Chondrocyte (in vitro differentiated cells): Measurements from ENCODE around the gene ZNF408. TPM values are rescaled to one million over a fixed set of nuclear protein-coding genes. Genes with fewer than 3 reads are reported as not detected.

Source experiments
- DNase-seq: peaks from one replicate; pipeline ENCODE4 v3.0.0; 2021; ENCODE audit warnings: mixed read lengths, low spot score
- H3K27ac Mint-ChIP-seq: one replicate; pipeline ENCODE4 v1.8.0; 2021; ENCODE audit warnings: mild to moderate bottlenecking, moderate library complexity, mixed read lengths; ENCODE audit not compliant: unreplicated experiment
- H3K27me3 Mint-ChIP-seq: 2 replicates; pipeline ENCODE4 v1.8.0; 2021; ENCODE audit warnings: low read depth, mixed read lengths
- H3K36me3 Mint-ChIP-seq: 2 replicates; pipeline ENCODE4 v1.8.0; 2021; ENCODE audit warnings: low read depth, mixed read lengths
- H3K4me1 Mint-ChIP-seq: 2 replicates; pipeline ENCODE4 v1.8.0; 2021; ENCODE audit warnings: low read depth, mild to moderate bottlenecking, mixed read lengths
- H3K4me3 Mint-ChIP-seq: one replicate; pipeline ENCODE4 v1.8.0; 2021; ENCODE audit warnings: mild to moderate bottlenecking, moderate library complexity, mixed read lengths; ENCODE audit not compliant: unreplicated experiment
- H3K9me3 Mint-ChIP-seq: 2 replicates; pipeline ENCODE4 v1.8.0; 2021; ENCODE audit warnings: low read depth, mixed read lengths
- CTCF ChIP-seq: fragments of 200-600 bp; sonication (generic); IDR thresholded peaks from 2 replicates; pipeline ENCODE4 v1.5.0; 2021; ENCODE audit warnings: antibody characterized with exemption, mild to moderate bottlenecking, moderate library complexity
- total RNA-seq: library from RNA; stranded (reverse); gene quantifications from 3 replicates; pipeline ENCODE4 v1.2.1, GENCODE V29; 2021

ZNF408 gene
- total RNA-seq, 1 donor from 2014 or later: 15.5 TPM

- Mint-ChIP-seq H3K27ac (peak overlapping the region; percentile 77), H3K36me3 (peaks cover 3% of the 10 kb centered on the region), H3K4me3 (no peak overlapping the region), H3K9me3 (no peaks in the 10 kb centered on the region), H3K27me3 (no peaks in the 10 kb centered on the region), H3K4me1 (peaks cover 14% of the 10 kb centered on the region)
- DNase-seq: peak; percentile 19
- TF ChIP-seq CTCF: no peak
Observed at GRCh38 chr11:46736146-46736545, 35.3 kb downstream of the ZNF408 start.

GRCh38 chr11:46736615-46737014 is 35.8 kb downstream of the ZNF408 start:
- H3K27ac Mint-ChIP-seq: peak overlapping the region; percentile 77
- no peak overlapping the region for H3K4me3 Mint-ChIP-seq
- peaks cover 17% of the 10 kb centered on the region for H3K4me1 Mint-ChIP-seq
- H3K36me3 Mint-ChIP-seq: peaks cover 5% of the 10 kb centered on the region
- DNase-seq: no peak
- no peaks in the 10 kb centered on the region for H3K9me3 Mint-ChIP-seq
- H3K27me3 Mint-ChIP-seq: no peaks in the 10 kb centered on the region
- no peak for TF ChIP-seq CTCF

GRCh38 chr11:46737699-46738098 is 36.9 kb downstream of the ZNF408 start:
- Mint-ChIP-seq H3K9me3 (no peaks in the 10 kb centered on the region), H3K27me3 (no peaks in the 10 kb centered on the region), H3K4me3 (no peak overlapping the region), H3K4me1 (peaks cover 28% of the 10 kb centered on the region), H3K36me3 (peaks cover 14% of the 10 kb centered on the region), H3K27ac (peak overlapping the region; percentile 27)
- DNase-seq: peak; percentile 18
- no peak for TF ChIP-seq CTCF

GRCh38 chr11:46738887-46739286 is 38.1 kb downstream of the ZNF408 start:
- H3K4me3 Mint-ChIP-seq: no peak overlapping the region
- no peak overlapping the region for H3K27ac Mint-ChIP-seq
- no peaks in the 10 kb centered on the region for H3K9me3 Mint-ChIP-seq
- no peaks in the 10 kb centered on the region for H3K27me3 Mint-ChIP-seq
- no peak for TF ChIP-seq CTCF
- H3K36me3 Mint-ChIP-seq: peaks cover 22% of the 10 kb centered on the region
- peak; percentile 33 for DNase-seq
- H3K4me1 Mint-ChIP-seq: peaks cover 38% of the 10 kb centered on the region

GRCh38 chr11:46741600-46742484 is 41.0 kb downstream of the ZNF408 start:
- H3K36me3 Mint-ChIP-seq: peaks cover 27% of the 10 kb centered on the region
- H3K27ac Mint-ChIP-seq: peak overlapping the region; percentile 80
- peaks cover 29% of the 10 kb centered on the region for H3K4me1 Mint-ChIP-seq
- H3K27me3 Mint-ChIP-seq: no peaks in the 10 kb centered on the region
- H3K9me3 Mint-ChIP-seq: no peaks in the 10 kb centered on the region
- no peak for TF ChIP-seq CTCF
- H3K4me3 Mint-ChIP-seq: no peak overlapping the region
- peak; percentile 15 for DNase-seq
